ENCODE data around the gene ZNF683.

The ZNF683 gene

DNA sequence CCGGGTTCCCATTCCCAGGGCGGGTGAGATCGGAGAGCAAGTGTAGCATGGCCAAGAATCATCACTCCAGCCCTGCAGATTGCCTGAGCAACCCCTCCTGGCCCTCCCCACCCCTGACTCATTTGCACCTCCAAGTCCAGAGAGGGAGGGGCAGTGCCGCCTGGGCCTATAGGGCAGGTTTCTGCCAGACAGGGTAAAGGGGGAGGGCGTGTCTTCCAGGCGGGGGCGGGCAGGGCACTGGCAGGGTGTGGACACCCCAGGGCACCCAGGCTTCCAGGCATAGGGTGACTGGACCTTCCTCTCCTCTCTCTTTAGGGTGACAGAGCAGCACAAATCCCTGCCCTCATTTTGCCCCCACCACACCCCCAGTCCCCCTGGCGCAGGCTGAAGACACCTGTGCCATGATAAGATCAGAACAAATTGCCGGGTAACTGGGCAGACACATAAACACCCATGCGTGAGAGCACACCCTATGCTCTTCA is 15.4 kb downstream of the ZNF683 start:
- no peak for DNase-seq

DNA sequence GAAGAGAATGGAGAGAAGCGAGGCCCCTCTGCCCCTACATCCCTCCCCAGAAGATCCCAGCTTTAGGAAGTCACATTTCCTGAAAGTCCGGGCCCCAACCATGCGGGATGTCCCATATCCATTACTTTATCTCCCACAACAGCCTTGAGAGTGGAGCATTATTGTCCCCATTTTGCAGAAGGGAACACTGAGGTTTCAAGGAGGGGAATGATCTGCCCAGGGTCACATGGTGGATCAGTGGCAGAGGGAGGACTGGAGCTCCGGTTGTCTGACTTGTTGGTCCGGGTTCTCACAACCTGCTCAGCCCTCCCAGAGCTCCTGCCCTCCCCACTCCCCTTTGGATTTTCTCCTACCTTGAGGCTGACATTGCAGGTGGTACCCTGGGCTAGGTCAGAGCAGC is 16.4 kb downstream of the ZNF683 start:
- DNase-seq = no peak

DNA sequence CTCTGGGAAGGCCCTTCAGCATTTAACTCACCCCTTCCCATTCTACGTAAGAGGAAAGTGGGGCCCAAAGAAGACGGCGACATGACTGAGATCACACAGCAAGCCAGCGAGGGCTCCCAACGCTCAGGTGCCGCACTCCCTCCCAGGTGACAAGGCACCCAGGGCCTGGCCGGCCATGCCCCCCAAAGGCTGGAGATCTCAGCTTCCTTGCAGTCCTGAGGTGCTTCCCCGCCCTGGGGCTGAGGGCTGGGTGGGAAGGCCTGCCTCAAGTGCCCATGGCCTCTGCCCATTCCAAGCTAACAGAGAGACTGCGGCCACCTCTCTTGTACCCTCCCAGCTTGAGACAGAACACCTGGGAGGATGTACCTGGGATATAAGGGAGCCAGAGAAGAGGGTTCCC is 17.6 kb downstream of the ZNF683 start:
- no peak for DNase-seq

DNA sequence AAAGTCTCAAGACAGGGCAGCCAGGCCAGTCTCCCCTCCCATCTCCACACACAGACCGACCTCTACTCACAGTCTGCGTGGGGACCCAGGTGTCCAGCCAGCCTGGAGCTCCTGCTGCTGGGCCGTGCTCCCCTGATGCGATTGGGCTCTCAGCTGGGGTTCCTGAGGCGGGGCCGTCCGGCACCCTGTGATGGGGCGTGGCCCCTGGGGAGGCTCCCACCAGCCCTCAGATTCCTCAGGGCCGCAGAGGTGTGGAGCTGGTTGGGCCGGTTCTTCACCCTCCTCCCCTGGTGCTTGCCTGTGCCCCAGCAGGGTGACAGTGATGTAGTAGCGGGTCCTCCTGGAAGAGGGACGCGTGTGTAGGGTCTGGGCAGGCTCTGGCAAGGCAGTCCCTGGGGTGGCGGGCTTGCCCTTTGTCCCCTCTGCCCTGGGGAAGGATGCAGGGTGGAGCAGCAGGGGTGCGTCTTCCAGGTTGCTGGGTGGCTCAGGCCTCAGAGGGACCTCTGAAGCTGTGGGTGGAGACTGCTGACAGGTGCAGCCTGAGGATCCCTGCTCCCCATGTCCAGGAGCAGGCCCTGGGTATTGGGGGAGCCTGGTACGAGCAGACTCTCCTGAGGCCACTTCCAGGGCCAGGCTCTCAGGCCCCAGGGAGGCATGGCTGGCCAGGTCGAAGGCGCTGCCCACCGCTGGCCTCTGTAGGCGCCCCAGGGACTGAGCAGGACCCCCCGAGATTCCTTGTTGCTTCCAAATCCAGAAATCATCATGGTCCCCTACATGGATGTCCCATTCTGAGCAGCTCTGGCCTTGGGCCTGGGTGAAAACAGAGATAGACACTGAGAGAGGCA is 18.4 kb downstream of the ZNF683 start, which contains the start of gene CRYBG2:
TSS of gene CRYBG2 (minus strand) at position 155 of the 845 bp plus-strand sequence. CDS start 7,473 bp downstream, outside the sequence.
- no peak for DNase-seq

DNA sequence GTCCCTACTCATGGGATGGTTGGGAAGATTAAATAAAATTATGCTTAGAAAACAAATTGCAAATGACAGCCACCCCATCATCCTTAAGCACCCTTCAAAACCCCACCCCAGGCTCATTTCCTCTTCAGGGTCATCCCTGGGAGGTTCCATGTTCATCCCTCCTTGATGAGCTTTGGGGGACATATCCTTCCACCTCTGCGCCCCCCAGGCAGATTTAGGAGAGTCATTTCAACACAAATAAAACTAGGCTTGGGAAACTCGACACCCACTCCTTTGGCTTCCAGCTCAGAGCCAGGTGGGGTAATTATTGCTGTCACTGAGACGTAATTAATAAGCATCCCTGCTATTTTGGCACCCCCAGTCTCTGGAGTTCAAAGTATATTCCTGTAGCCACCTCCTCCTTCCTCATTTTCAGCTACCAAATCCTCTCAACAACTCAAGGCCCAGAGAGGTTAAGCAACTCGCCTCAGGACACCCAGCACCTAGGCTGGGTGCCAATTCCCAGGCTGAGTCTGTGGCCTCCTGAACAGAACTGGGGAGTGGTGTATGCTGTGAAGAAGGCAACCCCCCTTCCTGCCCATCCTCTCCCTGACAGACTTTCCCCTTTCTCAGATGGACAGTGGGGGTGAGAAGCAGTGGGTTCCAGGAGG is 19.2 kb downstream of the ZNF683 start:
- no peak for DNase-seq

DNA sequence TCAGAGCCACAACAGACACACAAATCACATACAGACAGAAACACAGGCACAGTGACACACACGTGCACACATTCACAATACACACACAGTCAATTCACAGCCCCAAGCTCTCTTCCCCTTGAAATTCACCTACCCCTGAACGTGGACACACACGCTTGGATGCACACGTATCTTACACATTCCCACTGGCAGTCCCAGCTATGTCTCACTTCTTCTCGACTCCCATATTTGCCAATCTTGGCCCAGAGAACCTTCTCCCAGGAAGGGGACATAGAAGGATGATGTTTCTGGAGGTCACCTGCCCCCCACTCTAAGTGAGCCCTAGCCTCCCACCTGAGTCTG is 20.2 kb downstream of the ZNF683 start:
- no peak for DNase-seq

DNA sequence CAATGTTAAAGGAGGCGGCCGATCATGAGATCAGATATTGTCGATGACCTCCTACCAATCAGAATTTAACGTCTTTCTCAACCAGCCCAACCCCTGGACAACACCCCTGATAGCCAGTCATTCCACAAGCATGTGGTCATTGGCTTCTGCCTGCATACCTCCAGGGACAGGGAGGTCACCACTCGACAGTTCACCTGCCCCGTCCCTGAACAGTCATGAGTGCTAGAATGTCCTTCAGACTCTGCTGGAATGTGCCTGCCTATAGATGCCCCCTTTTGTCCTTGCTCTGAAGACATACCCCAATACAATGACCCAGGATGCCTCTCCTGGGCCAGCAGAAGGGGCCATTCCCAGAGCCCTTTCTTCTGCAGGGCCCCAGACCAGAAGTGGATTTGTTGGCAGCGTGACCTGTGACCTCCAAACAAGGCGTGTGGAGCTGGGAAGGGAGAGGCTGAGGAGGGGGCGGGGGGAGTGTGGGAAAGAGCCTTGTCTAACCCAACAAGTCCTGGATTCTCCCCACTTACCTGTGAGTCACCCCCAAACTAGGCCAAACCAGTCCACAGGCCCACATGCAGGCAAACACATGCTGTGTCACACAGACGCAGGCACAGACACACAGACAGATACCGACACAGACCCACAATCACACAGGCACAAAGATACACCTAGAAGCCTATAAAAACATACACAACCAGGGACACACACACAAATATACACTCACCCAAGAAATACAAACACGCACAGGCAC is 20.8 kb downstream of the ZNF683 start:
- DNase-seq = no peak

DNA sequence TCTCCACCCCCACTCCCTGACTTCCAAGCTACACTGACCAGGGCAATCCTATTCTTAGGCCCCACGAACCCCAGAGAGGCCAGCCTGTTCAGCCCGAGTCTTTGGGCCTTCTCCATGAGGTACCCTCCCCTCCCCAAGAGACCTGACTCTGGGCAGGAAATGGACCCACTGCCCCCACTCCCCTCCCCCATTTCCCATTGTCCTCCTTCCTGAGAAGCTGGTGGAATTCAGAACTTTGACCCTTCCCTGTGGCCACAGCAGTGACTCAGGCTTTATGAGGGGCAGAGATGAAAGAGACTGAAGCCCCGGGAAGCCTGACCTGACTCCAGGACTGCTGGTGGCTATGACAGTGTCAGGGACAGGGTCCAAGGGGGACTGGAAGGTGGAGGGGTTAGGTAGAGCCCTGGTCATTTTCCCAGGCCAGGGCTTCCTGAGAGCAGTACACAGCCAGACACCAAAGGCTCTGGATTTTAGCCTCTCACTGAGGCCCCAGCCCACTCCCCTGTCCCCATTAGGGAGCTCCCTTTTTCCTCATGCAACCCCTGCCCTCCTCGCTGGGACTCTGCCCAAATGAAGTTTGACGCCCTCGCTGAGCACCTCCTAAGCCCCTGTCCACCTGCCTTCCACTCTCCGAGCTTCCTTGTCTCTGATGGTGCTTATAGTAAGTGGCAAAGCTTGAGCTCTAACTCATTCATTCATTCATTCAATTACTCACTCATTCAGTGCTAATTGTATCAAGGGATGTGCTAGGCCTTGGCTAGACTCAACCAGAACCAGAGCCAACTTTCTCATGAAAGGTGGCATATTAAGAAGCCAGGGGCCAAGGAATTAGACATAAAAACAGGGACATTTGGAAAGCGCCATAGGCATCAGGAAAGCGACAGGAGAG is 21.6 kb downstream of the ZNF683 start:
- DNase-seq = no peak

DNA sequence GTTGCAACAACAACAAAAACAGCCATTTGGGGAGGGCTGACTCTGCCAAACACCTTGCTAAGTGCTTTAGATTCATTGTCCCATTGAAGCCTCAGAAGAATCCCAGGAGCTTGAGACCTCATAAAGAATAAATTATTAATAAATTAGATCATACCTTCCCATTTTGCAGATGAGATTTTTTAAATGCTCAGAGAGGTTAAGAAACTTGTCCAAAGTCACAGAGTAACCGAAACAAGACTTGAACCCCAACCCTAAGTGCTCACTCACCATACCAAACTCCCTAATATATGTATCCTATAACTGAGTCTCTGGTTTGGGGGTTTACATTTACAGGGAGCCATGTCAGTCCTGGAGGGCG is 22.2 kb downstream of the ZNF683 start:
- DNase-seq = no peak

DNA sequence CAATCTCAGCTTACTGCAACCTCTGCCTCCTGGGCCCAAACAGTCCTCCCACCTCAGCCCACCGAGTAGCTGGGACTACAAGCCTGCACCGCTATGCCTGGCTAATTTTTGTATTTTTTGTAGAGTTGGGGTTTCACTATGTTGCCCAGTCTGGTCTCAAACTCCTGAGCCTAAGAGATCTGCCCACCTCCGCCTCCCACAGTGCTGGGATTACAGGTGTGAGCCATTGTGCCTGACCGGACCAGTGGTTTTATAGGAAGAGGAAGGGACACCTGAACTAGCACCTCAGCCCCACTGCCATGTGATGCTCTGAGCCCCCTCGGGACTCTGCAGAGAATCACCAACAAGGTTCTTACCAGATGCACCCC is 22.7 kb downstream of the ZNF683 start:
- no peak for DNase-seq

DNA sequence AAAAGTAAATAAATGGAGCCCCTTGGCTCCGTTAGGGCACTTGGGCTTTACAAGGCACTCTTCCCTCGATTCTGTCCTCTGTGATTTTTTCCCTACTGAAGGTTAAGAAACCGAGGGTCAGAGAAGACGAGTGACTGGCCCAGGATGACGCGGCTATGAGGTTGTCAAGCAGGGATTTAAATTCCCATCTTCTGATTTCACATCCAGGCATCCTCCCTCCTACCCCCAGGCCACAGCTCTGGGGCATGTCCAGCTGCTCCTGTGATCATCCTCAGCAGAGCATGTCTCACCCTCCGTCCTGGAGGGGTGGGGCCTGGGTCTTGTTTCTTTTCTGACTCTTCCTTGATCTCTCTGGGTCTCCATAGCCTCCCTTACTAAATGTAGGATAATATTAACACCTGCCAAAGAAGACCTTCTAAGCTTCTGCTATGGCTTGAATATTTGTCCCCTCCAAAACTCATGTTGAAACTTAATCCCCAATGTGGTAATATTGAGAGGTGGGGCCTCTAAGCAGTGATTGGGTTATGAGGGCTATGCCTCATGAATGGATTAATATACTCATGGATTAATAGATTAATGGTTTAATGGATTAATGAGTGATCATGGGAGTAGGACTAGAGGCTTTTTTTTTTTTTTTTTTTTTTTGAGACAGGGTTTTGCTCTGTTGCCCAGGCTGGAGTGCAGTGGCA is 23.2 kb downstream of the ZNF683 start:
- no peak for DNase-seq

DNA sequence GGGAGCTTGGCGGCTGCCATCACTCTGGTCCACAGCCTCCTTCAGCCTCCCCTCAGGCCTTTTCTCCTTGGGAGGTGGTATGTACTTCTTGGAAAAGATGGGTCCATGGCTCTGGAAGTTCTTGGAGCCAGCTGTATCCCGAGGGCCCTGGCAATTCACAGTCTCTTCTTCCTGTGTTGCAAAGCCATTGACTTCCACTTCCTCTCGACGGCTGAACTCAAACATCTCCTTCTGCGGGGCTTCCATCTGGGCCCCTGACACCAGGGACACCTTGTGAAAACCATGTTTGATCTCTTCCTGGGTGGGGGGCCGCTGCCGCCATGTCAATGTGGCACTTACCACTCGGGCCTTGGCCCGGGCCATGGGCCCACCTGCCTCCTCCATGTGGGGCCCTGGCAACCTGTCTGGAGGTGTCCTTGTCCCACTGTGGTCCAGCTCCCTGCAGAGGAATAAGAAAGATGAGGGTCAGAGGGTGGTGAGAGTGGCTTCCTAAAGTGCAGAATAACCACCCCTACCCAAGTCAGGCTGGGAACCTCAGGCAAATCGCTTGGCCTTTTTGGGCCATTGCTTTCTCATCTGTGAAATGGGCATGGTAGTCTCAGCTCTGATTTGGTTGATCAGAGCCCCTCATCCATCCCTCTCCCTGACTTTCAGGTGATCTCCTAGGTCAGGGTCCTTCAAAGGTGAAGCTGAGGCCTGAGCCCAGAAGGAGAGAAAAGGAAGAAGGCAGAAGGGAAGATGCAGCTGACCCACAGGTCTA is 26.1 kb downstream of the ZNF683 start:
- DNase-seq = no peak

DNA sequence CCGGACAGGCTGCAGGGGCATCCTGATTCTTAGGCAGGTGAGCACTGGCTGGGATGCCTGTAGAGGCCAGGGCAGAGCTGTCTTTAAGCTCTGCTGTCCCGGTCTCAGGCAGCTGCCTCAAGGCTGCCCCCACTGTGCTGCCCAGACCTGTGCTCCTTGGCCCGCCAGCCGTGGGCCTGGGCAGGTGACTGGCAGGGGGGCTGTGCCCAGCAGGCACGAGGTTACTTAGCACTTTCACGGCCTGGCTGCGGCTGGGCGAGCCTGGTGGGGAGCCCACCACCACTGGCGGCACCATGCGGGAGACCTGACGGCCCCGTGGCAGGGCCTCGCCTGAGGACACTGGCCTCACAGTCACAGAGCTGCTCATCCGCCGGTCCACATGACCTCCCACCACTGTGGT is 26.8 kb downstream of the ZNF683 start:
- no peak for DNase-seq

DNA sequence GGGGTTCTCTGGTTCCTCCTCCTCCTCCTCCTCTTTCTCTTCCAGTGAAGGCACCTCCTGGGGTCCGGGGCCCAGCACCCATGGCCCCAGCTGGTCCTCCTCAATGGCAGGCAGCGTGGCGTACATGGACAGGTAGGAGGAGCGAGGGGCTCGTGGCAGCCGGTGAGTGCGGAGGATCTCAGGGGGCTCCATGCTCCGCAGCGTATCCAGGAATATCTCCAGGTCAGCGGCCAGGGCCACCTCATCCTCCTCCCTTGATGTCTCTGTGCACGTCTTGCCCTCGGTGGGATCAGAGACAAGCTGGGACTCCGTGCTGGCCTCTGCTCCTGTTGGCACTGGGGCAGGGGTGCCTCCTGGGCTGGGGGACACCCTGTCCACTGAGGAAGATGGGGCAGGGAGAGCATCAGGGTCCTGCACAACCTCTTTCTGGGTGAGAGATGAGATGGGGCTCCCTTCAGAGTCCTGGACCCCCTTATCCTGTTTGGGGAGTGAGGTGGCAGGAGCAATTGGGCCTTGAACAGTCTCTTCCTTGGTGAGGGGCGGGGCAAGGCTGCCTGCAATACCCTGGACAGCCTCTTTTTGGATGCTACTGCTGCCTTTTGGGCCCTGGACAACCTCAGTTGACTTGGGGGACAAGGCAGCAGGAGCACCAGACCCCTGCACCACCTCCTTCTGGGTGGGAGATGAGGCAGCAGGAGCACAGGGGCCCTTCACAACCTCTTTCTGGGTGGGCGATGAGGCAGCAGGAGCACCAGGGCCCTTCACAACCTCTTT is 28.2 kb downstream of the ZNF683 start:
- DNase-seq = no peak

DNA sequence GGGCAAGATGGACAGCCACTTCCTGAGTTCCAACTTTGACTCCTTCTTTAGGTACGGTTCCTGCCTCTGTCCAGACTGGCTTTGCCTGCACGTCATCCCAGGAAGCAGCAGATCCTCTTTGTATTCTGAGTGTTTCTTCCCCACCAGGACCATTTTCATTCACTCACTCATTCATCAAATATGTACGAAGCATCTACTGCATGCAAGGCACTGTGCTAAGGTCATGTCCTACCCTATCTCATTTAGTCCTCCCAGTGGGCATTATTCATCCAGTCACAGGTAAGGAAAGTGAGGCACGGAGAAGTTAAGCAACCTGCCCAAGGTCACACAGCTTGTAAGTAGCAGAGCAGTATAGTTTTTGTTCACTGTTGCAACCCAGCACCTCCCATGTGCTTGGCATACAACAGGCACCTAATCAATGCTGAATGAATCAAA is 32.5 kb downstream of the ZNF683 start:
- no peak for DNase-seq

DNA sequence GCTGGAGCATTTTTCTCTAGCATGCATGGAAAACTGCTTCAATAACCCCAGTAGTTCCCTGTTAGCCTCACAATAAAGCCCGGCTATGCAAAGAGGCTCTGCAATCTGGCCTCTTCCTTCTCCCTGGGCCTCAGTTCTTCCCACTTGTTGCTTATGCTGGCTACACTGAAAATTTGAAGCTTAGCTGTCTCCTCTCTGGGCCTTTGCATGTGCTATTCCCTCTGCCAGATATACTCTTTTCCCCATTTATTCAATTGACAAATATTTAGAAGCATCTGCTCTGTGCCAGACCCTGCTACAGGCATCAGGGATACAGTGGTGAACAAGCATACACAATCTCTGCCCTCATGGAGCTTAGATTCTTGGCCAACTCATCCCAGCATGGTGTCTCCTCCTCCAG is 33.9 kb downstream of the ZNF683 start:
- DNase-seq = no peak

DNA sequence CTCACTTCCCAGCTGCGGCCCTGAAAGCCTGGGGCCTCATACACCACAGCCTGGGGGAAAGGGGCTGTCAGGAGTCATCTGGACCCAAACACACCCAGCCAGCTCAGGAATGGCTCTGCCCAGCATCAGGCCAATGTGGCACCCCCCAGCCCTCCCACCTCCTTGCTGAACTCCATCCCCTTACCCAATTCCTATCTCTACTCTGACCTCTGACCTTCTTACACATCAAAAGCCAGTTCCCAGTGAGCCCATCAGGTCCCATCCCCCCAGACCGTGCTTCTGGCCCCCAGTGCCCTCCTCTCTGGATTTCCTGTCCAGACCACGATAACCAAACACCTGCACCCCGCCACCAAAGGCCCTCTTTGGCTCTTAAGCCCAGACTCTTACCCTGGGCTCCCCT is 34.9 kb downstream of the ZNF683 start:
- no peak for DNase-seq

DNA sequence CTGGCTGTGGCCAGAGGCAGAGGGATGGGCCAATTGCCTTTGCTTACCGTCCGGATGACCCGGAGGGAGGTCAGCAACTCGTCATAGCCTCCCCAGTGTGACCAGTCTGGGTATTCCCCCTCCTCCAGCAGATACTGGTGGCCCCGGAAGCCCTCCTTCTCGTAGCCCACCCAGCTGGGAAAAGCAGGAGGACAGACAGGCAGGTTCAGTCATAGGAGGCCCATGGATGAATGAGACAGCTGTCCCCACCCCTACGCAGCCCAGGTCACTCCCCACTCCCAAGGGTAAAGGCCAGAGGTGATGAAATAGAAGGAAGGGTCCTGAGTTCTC is 35.4 kb downstream of the ZNF683 start:
- no peak for DNase-seq

DNA sequence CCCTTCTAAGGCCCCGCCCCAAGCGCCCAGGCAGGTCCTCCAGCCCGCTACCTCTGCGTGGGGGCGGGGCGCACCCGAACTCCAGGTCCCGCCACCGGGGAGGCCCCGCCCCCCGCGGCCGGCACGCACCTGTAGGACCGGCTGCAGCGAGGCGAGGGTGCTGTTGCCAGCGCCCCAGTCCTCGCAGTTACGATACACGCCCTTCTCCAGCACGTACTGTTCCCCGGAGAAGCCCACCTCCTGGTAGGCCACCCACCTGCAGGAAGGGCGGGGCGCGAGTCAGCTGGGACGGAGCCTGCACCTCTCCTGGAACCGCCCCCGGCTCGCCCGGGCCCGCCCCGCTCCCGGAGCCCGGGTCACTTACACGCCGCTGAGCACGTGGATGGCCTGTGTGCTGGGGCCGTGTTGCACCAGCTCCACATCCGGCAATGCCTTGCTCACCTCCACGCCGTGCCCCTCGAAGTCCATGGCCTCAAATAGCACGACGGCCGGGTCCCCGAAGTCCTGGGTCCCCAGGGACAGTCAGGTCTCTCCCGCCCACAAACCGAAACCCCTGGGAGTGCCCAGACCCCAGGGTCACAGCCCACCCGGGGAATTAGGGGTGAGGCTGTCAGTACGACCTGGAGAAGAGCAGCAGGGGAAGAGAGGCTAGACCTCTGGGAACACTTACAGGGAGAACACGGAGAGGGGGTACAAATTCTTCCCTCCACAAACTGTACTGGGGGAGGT is 35.9 kb downstream of the ZNF683 start:
- DNase-seq = no peak

Measured in GOT3 (cell line).